Measurements from ENCODE around the gene HINFP.

GRCh38 chr11:119161871-119162270 lies 40.5 kb downstream of the HINFP start:
- TF ChIP-seq YY1 (IDR thresholded peaks at IDR 0.05) = no peak
- no peak for TF ChIP-seq CTCF (IDR thresholded peaks at IDR 0.05; ENCODE audit: low read depth, low read length, missing input control)
- TF ChIP-seq RAD21 (IDR thresholded peaks at IDR 0.05) = no peak
- no peak for TF ChIP-seq TAF1 (conservative IDR thresholded peaks at IDR 0.05)
- TF ChIP-seq ZBTB33 (IDR thresholded peaks at IDR 0.05) = no peak
- TF ChIP-seq RXRA (IDR thresholded peaks at IDR 0.05) = no peak
